H1 (cell line): ENCODE data around the gene SMARCD1. TPM values are rescaled to one million over a fixed set of nuclear protein-coding genes. Genes with fewer than 3 reads are reported as not detected.

ENCODE experiments used
- CTCF ChIA-PET: fragments of 300-600 bp; sonication (Branson Sonifier 250); formaldehyde crosslinking; loops from one replicate; lab custom pipeline; 2021; ENCODE audit not compliant: partially characterized antibody; lab: Charles Lee
- POLR2A ChIA-PET: fragments of 300-600 bp; sonication (Branson Sonifier 250); formaldehyde crosslinking; loops from one replicate; lab custom pipeline; 2021; ENCODE audit warnings: inconsistent platforms; ENCODE audit not compliant: partially characterized antibody; lab: Charles Lee
- DNase-seq, 2 experiments: peaks; one replicate each; pipeline versions ENCODE4 v3.0.0 to v3.0.0-alpha.2; 2010 to 2022; ENCODE audit warnings: low spot score in 2 of 2, low read depth in 1 of 2, mixed read lengths in 1 of 2
- FAIRE-seq: peaks from 2 replicates; lab custom pipeline; 2011; peaks lifted over from hg19 to GRCh38; lab: Jason Lieb, UNC
- H2AFZ ChIP-seq: 2 replicates; pipeline ENCODE4 v1.8.1; 2012; ENCODE audit warnings: low read length, inconsistent platforms
- H2AK5ac ChIP-seq: 2 replicates; pipeline ENCODE4 v1.6.1; 2013; ENCODE audit warnings: low read depth, low read length
- H2BK120ac ChIP-seq: replicated peaks from 2 replicates; pipeline ENCODE3; 2013; ENCODE audit warnings: low read depth, low read length, inconsistent platforms
- H2BK12ac ChIP-seq: 2 replicates; pipeline ENCODE4 v1.6.1; 2013; ENCODE audit warnings: low read depth, low read length
- H2BK15ac ChIP-seq: 2 replicates; pipeline ENCODE4 v1.6.1; 2013; ENCODE audit warnings: low read length
- H2BK20ac ChIP-seq: 2 replicates; pipeline ENCODE4 v1.6.1; 2013; ENCODE audit warnings: low read length
- H2BK5ac ChIP-seq: 2 replicates; pipeline ENCODE4 v1.6.1; 2013; ENCODE audit warnings: low read depth, low read length
- H3K14ac ChIP-seq: 2 replicates; pipeline ENCODE4 v1.6.1; 2013; ENCODE audit warnings: inconsistent platforms; ENCODE audit not compliant: insufficient read length
- H3K18ac ChIP-seq: 2 replicates; pipeline ENCODE4 v1.6.1; 2013; ENCODE audit warnings: low read length; ENCODE audit errors: extremely low read depth
- H3K23ac ChIP-seq: 2 replicates; pipeline ENCODE4 v1.6.1; 2013; ENCODE audit warnings: inconsistent platforms; ENCODE audit not compliant: insufficient read length
- H3K23me2 ChIP-seq: 2 replicates; pipeline ENCODE4 v1.6.1; 2013; ENCODE audit warnings: low read depth, low read length
- H3K27ac ChIP-seq: 2 replicates; pipeline ENCODE4 v1.6.1; 2011; ENCODE audit warnings: low read depth, low read length, inconsistent platforms
- H3K27me3 ChIP-seq, 4 experiments: replicated peaks in 1 of 4; 1 replicate in 1 of 4; 2 replicates in 3 of 4; pipeline versions ENCODE4 v1.6.1 to v1.8.1; 2011 to 2013; ENCODE audit warnings: low read length in 3 of 4, mild to moderate bottlenecking in 3 of 4, inconsistent platforms in 2 of 4, mixed read lengths in 2 of 4, moderate library complexity in 1 of 4; ENCODE audit not compliant: control insufficient read depth in 3 of 4, insufficient read depth in 3 of 4; ENCODE audit errors: extremely low read depth in 1 of 4
- H3K36me3 ChIP-seq, 4 experiments: 2 replicates each; pipeline versions ENCODE4 v1.6.1 to v1.8.1; 2011 to 2013; ENCODE audit warnings: mild to moderate bottlenecking in 4 of 4, low read length in 3 of 4, moderate library complexity in 2 of 4, control low read depth in 1 of 4, inconsistent platforms in 1 of 4; ENCODE audit not compliant: insufficient read depth in 4 of 4, control insufficient read depth in 2 of 4
- H3K4ac ChIP-seq: replicated peaks from 2 replicates; pipeline ENCODE3; 2013; ENCODE audit warnings: low read length, low read depth, mixed read lengths, inconsistent platforms; ENCODE audit not compliant: insufficient read length
- H3K4me1 ChIP-seq, 4 experiments: replicated peaks in 1 of 4; 1 replicate in 1 of 4; 2 replicates in 3 of 4; pipeline versions ENCODE4 v1.6.1 to v1.8.1; 2011 to 2013; ENCODE audit warnings: low read length in 3 of 4, inconsistent platforms in 2 of 4, mixed read lengths in 1 of 4; ENCODE audit not compliant: insufficient read depth in 4 of 4, control insufficient read depth in 3 of 4
- H3K4me2 ChIP-seq, 2 experiments: 2 replicates each; pipeline versions ENCODE4 v1.6.1 to v1.8.1; 2011 to 2013; ENCODE audit warnings: low read depth in 2 of 2, low read length in 2 of 2, control low read depth in 1 of 2, inconsistent platforms in 1 of 2, mild to moderate bottlenecking in 1 of 2; ENCODE audit not compliant: insufficient read depth in 1 of 2
- H3K4me3 ChIP-seq, 4 experiments: fragments of 200-600, 300-600 bp in 1 of 4; sonication (generic), shearing (Covaris generic), sonication (Bioruptor Twin) in 1 of 4; 2 replicates each; pipeline versions ENCODE4 v1.5.1 to v1.8.1; 2011 to 2016; ENCODE audit warnings: low read length in 4 of 4, low read depth in 3 of 4, control low read depth in 2 of 4, inconsistent platforms in 2 of 4, mild to moderate bottlenecking in 2 of 4, mixed read lengths in 1 of 4, moderate library complexity in 1 of 4; ENCODE audit not compliant: insufficient read depth in 2 of 4; ENCODE audit errors: extremely low read depth in 1 of 4
- H3K56ac ChIP-seq: replicated peaks from 2 replicates; pipeline ENCODE3; 2013; ENCODE audit warnings: low read depth, mild to moderate bottlenecking, mixed read lengths, low read length, inconsistent platforms; ENCODE audit not compliant: insufficient read length
- H3K79me1 ChIP-seq: 2 replicates; pipeline ENCODE4 v1.6.1; 2013; ENCODE audit warnings: low read depth, low read length, control low read depth
- H3K79me2 ChIP-seq, 2 experiments: 2 replicates each; pipeline versions ENCODE4 v1.6.1 to v1.8.1; 2012 to 2013; ENCODE audit warnings: low read length in 2 of 2, mild to moderate bottlenecking in 2 of 2, inconsistent platforms in 1 of 2; ENCODE audit not compliant: insufficient read depth in 2 of 2, control insufficient read depth in 1 of 2
- H3K9ac ChIP-seq, 4 experiments: replicated peaks in 1 of 4; 1 replicate in 1 of 4; 2 replicates in 3 of 4; pipeline versions ENCODE4 v1.6.1 to v1.8.1; 2011 to 2013; ENCODE audit warnings: low read depth in 3 of 4, low read length in 3 of 4, control low read depth in 2 of 4, mild to moderate bottlenecking in 2 of 4, moderate library complexity in 2 of 4, inconsistent platforms in 1 of 4; ENCODE audit errors: extremely low read depth in 1 of 4
- H3K9me3 ChIP-seq, 2 experiments: 2 replicates each; pipeline versions ENCODE4 v1.6.1 to v1.8.1; 2012 to 2013; ENCODE audit warnings: mild to moderate bottlenecking in 2 of 2, moderate library complexity in 2 of 2, control low read depth in 1 of 2, inconsistent platforms in 1 of 2, low read depth in 1 of 2, low read length in 1 of 2, mixed read lengths in 1 of 2; ENCODE audit not compliant: insufficient read depth in 2 of 2
- H4K20me1 ChIP-seq, 2 experiments: replicated peaks in 1 of 2; 2 replicates each; pipeline versions ENCODE3 to v1.8.1; 2011 to 2013; ENCODE audit warnings: inconsistent platforms in 2 of 2, low read length in 2 of 2, mild to moderate bottlenecking in 1 of 2; ENCODE audit not compliant: insufficient read depth in 2 of 2, control insufficient read depth in 1 of 2
- H4K5ac ChIP-seq: 2 replicates; pipeline ENCODE4 v1.6.1; 2013; ENCODE audit warnings: low read length, low read depth, mixed read lengths, inconsistent platforms; ENCODE audit not compliant: insufficient read length
- H4K8ac ChIP-seq: 2 replicates; pipeline ENCODE4 v1.8.0; 2013; ENCODE audit warnings: mild to moderate bottlenecking, moderate library complexity, low read length, inconsistent platforms; ENCODE audit not compliant: insufficient read depth; ENCODE audit errors: extremely low read depth
- H4K91ac ChIP-seq: replicated peaks from 2 replicates; pipeline ENCODE3; 2013; ENCODE audit warnings: low read length, mixed read lengths, inconsistent platforms; ENCODE audit not compliant: insufficient read length
- CBX5 ChIP-seq: fragments of 300-800, 300-1000 bp; sonication (generic); IDR thresholded peaks from 2 replicates; pipeline ENCODE4 v1.7.1; 2016; ENCODE audit warnings: antibody characterized with exemption, low read length, low read depth
- CREB1 ChIP-seq: IDR thresholded peaks from 2 replicates; pipeline ENCODE4 v1.6.1; 2012; ENCODE audit warnings: inconsistent platforms
- CTBP2 ChIP-seq: IDR thresholded peaks from 2 replicates; pipeline ENCODE4 v1.7.0; 2011; ENCODE audit warnings: borderline replicate concordance, mild to moderate bottlenecking, moderate library complexity, mixed read lengths, low read length; ENCODE audit not compliant: insufficient read depth, insufficient read length
- EP300 ChIP-seq, 2 experiments: IDR thresholded peaks; 1 replicate in 1 of 2; 2 replicates in 1 of 2; pipeline ENCODE4 v1.6.1; 2011 to 2012; ENCODE audit warnings: low read depth in 2 of 2, low read length in 2 of 2, mild to moderate bottlenecking in 2 of 2, borderline replicate concordance in 1 of 2, inconsistent platforms in 1 of 2, moderate library complexity in 1 of 2
- GABPA ChIP-seq: IDR thresholded peaks from 2 replicates; pipeline ENCODE4 v1.6.1; 2011; ENCODE audit warnings: mild to moderate bottlenecking, low read length, moderate library complexity, borderline replicate concordance; ENCODE audit not compliant: insufficient read depth
- GTF2F1 ChIP-seq: IDR thresholded peaks from 2 replicates; pipeline ENCODE4 v1.6.1; 2012; ENCODE audit warnings: low read depth, low read length, improper control_type of control experiment, borderline replicate concordance
- HDAC6 ChIP-seq: IDR thresholded peaks from one replicate; pipeline ENCODE4 v1.7.1; 2012; ENCODE audit warnings: low read depth, mild to moderate bottlenecking, inconsistent platforms, low read length, moderate library complexity
- MAFK ChIP-seq: IDR thresholded peaks from 2 replicates; pipeline ENCODE4 v1.6.1; 2012; ENCODE audit warnings: low read depth, mild to moderate bottlenecking, improper control_type of control experiment, low read length
- SIX5 ChIP-seq: IDR thresholded peaks from 2 replicates; pipeline ENCODE4 v1.6.1; 2011; ENCODE audit warnings: mild to moderate bottlenecking, low read depth, low read length
- SP2 ChIP-seq: IDR thresholded peaks from 2 replicates; pipeline ENCODE4 v1.6.1; 2012; ENCODE audit warnings: mild to moderate bottlenecking, low read length, inconsistent platforms
- SRF ChIP-seq: IDR thresholded peaks from 2 replicates; pipeline ENCODE4 v1.6.1; 2011; ENCODE audit warnings: mild to moderate bottlenecking, low read depth, low read length, moderate library complexity
- WGBS, 2 experiments: shearing (Covaris generic) in 1 of 2; methylation state at CpG; one replicate each; pipeline versions ENCODE4 v1.1.6 to v1.1.7; 2013 to 2015; ENCODE audit warnings: low lambda C conversion rate in 2 of 2, mixed read lengths in 2 of 2, inconsistent platforms in 1 of 2, low coverage in 1 of 2, missing lambda C conversion rate in 1 of 2; ENCODE audit not compliant: insufficient replicate concordance in 2 of 2, insufficient coverage in 1 of 2, insufficient read length in 1 of 2; ENCODE audit errors: extremely low coverage in 1 of 2, missing lambda C conversion rate in 1 of 2; 5-methylcytosine and 5-hydroxymethylcytosine counted together
- polyA plus RNA-seq, 7 experiments: library from polyadenylated mRNA; depleted of rRNA in 3 of 7; stranded (reverse) in 5 of 7; unstranded in 2 of 7; fragments of >200 nt in 5 of 7; fragments of 200-250 nt in 2 of 7; gene quantifications; 1 replicate in 5 of 7; 2 replicates in 1 of 7; 4 replicates in 1 of 7; pipeline versions ENCODE4 v1.2.1 to v1.2.3, GENCODE V29; 2011 to 2013; ENCODE audit warnings: missing spikeins in 2 of 7, mixed read lengths in 2 of 7
- total RNA-seq: library from RNA; stranded (reverse); fragmentation: NEBNext Ultra II Directional; extraction: Animal tissue kit (Norgen Biotek cat#: 25700); gene quantifications from 2 replicates; pipeline ENCODE4 v1.2.1, GENCODE V29; 2021

The SMARCD1 gene
- total and polyA plus RNA-seq, 2 of the 8 experiments (the other 6 are each of a cell fraction or from before 2014, with no cell fraction given) = 128 to 130 TPM

GRCh38 chr12:50081096-50081808 lies 3.9 kb upstream of the SMARCD1 start:
- ChIA-PET CTCF (interaction anchor here (0.5 to 27.3 kb wide), 7 partner anchors 10 to 388 kb away, joined by 3 to 625 read pairs (median 5); partner anchors contain the start of genes COX14 and GPD1), POLR2A (interaction anchor here (25.0 kb wide), 1 partner anchor 28 kb away, joined by 457 read pairs; the partner anchor contains the start of genes COX14 and GPD1)
- Histone ChIP-seq H2BK120ac (no peak overlapping the region), H3K23me2 (peaks cover 9% of the 10 kb centered on the region), H3K18ac (no peak overlapping the region), H2BK12ac (no peak overlapping the region), H3K27me3 (peaks cover 0 to 15% (median 9%) of the 10 kb centered on the region in 4 experiments; a peak in 5 of 7 replicates), H4K20me1 (peaks cover 0 to 3% of the 10 kb centered on the region in 2 experiments), H2AK5ac (no peak overlapping the region), H2BK15ac (no peak overlapping the region), H2BK5ac (no peak overlapping the region; the same call in 1 of the 2 replicates), H3K79me2 (peaks cover 0 to 10% of the 10 kb centered on the region in 2 experiments; a peak in 2 of 4 replicates), H3K36me3 (0 out of 8 replicates have a peak, but pooled peaks cover 0 to under 1% (median 0%) of the 10 kb centered on the region in 4 experiments), H3K14ac (no peak overlapping the region), H3K4me2 (peak overlapping the region; percentile 17 to 37; a peak in 2 of 4 replicates), H4K91ac (no peak overlapping the region), H3K79me1 (no peaks in the 10 kb centered on the region), H4K8ac (peak overlapping the region; percentile 54; the same call in 1 of the 2 replicates), H3K4me3 (peak overlapping the region in 1 of 4 experiments; percentile 33; a peak in 2 of 8 replicates), H3K4me1 (peaks cover 0 to 8% (median 5%) of the 10 kb centered on the region in 4 experiments; a peak in 3 of 7 replicates), H3K4ac (no peak overlapping the region), H3K56ac (no peak overlapping the region), H2AFZ (no peak overlapping the region), H3K9me3 (no peaks in the 10 kb centered on the region), H4K5ac (no peak overlapping the region), H2BK20ac (no peak overlapping the region), H3K23ac (no peak overlapping the region), H3K27ac (no peak overlapping the region), H3K9ac (no peak overlapping the region)
- WGBS, 2 experiments = 74% methylated on average over 18 of the region's 46 CpGs; no CpG with 5 or more reads in 1 of the 2 experiments
- no peak for FAIRE-seq
- no peak for DNase-seq
- TF ChIP-seq MAFK = no peak
- no peak for TF ChIP-seq HDAC6
- no peak for TF ChIP-seq CBX5
- TF ChIP-seq SIX5 = no peak
- TF ChIP-seq CTBP2 = no peak
- peak; percentile 27; the same call in 1 of the 2 replicates for TF ChIP-seq CREB1
- TF ChIP-seq GABPA = no peak
- TF ChIP-seq SRF = no peak
- TF ChIP-seq GTF2F1 = no peak
- no peak for TF ChIP-seq EP300 (IDR thresholded peaks at IDR 0.05; ENCODE audit: borderline replicate concordance in 1 of 2, low read depth in 2 of 2, low read length in 2 of 2)
- TF ChIP-seq SP2 = no peak
